ENCODE measurements around the gene FBLN1.

DNA sequence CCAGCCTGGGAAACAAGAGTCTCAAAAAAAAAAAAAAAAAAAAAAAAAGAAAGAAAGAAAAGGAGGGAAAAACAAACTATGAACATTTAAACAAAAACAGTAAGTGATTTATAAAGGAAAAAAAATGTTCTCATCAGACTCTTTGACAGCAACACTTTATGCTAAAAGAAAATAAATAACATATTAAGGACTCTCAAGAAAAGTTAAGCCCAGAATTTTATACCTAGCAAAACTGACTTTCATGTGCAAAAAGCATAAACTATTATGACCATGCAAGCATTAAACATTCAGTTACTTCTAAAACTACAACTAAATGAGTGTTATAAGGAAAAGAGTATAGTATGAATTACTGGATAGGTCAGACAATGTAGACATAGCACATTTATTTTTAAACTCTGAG, 68.4 kb downstream of the FBLN1 start:
- TF ChIP-seq POLR2A (IDR thresholded peaks at IDR 0.05) (no peak), EP300 (IDR thresholded peaks at IDR 0.05) (no peak)

Measured in stomach (tissue), 4 donors.